Stimulated activated CD4-positive, alpha-beta T cell treated with anti-CD3 and anti-CD28 coated beads, Interleukin-1b, Interleukin-23, amount 100 ng/mL, for 1 hour (primary cell): Measurements from ENCODE around the gene KLC4.
"Not testable (repeated sequence)": the region's sequence is repeated elsewhere in the genome, so short reads cannot be mapped to it uniquely, and the experiment has no call there.

Experiments
- DNase-seq, 2 donors: peaks; one replicate each; pipeline ENCODE4 v3.0.0-alpha.2; 2020; ENCODE audit warnings: low read depth in 2 of 2

The KLC4 gene

GRCh38 chr6:43093436-43094289 lies 34.2 kb downstream of the KLC4 start:
- no peak for DNase-seq

- DNase-seq, result no peak
Observed at GRCh38 chr6:43095939-43096338, 36.5 kb downstream of the KLC4 start.

DNA sequence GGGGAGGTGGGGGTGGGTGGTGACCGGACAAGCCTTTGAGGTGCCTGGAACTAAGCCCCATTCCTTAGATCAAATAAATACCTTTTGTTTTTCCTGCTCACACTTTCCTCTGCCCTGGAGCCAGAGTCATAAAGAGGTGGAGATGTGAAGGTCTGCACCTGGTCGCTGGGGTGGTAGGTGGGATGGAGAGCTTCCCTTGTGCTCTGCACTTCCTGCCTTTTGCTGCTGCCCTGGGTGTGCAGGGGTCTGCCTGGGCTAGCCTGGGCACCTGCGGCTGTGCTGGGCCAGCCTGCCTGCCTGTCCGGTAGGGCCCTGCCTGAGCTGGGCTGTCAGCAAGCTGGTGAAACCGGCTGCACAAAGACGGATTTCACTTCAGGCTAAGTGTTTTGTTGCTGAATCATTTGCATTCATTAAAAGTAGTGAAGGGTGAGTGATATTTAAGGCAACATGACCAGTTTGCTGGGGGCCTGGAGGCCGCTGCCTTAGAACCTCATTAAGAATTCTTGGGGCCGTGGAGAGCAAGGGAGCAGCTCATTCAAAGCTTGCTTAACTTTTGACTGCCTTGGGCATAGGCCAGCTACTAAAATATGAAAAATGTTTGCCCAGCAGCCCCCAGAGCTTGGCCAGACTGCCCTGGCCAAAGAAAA lies 37.1 kb downstream of the KLC4 start:
- DNase-seq, result no peak

- DNase-seq, result no peak
Observed at GRCh38 chr6:43097098-43097489, 37.7 kb downstream of the KLC4 start.

DNA sequence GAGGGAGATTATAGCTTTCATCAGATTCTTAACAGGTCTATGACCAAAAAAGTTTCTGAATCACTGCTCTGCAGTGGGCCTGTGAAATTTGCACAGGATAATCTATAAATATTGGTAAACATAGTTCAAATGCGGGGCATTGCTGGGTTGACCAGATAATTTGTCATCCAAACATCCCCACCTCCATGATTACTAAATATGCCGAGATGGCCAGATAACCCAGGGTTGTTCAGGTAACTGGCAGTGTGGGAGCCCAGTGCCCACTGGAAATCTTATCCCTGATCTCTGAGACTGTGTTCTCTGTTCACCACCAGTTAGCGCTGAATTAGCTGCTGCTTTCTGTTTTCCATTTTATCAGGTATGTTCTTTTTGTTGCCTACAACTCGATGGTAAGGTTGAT lies 38.1 kb downstream of the KLC4 start:
- no peak for DNase-seq

DNA sequence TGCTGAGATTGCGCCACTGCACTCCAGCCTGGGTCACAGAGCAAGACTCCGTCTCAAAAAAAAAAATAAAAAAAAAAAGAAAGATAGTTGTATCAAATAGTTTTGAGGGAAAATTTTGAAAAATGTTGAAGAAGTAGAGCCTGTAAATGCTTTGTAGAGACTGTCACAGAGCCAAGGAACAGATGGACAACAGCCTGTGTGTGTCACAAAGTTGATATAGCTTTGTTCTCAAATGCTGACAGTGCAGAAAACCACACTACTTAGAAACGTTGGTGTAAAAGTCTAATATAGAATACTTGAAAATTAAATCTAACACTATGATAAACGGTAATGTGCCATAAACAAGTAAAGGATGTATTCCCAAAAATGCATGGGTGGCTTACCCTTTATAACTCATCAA lies 42.1 kb downstream of the KLC4 start:
- DNase-seq, result no peak

DNA sequence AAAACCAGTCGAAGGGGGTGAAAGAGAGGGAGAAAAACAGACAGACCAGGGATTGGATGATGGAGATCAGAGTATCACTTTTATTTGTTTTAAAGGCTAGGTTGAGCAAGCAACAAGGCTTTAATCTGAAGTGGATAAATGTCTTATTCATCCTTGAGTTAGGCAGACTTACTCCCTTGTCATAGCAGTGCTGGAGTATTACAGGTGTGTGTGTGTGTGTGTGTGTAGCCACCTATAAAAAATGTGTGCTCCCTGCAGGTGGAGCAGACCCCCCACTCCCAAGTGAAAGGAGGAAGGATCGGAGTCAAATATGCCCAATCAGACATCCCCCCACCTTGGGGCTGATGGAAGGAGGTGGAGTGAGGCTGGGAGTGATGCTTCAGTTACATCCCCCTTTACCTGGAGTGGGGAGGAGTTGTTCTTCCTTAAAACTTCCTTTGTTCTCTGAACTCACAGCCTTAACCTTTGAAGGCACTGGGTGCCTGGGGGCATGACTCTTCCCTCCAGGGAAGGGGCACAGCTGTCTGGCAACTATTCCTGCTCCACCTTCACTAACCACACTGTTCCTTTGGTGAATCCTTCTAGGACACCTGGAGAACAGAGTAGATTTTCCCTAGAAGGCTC lies 43.9 kb downstream of the KLC4 start:
- DNase-seq, result no peak

DNA sequence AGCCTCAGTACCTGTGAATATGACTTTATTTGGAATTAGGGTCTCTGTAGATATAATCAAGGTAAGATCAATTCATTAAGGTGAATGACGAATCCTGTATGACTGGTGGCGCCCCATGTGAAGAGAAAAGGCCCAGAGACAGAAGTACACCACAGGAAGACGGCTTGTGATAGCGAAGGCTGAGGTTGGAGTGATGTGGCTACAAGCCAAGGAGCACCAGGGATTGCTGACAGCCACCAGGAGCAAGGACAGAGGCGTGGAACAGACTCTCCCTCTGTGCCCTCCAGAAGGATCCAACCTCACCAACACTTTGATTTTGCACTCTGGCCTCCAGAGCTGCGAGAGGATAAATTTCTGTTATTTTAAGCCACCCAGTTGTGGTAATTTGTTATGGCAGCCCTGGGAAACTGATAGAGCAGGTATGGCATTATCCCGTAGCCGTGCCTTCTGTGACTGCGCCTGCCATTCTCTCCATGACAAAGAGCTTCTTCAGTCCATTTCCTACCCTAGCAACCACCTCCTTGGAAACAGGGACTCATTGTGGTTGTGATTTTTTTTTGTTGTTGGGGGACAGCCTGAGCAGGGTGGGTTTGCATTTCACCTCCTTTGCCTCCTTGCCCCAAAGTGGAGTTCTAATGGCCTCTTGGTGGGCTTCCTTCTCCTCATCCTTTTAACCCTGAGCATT lies 46.2 kb downstream of the KLC4 start:
- no peak for DNase-seq

DNA sequence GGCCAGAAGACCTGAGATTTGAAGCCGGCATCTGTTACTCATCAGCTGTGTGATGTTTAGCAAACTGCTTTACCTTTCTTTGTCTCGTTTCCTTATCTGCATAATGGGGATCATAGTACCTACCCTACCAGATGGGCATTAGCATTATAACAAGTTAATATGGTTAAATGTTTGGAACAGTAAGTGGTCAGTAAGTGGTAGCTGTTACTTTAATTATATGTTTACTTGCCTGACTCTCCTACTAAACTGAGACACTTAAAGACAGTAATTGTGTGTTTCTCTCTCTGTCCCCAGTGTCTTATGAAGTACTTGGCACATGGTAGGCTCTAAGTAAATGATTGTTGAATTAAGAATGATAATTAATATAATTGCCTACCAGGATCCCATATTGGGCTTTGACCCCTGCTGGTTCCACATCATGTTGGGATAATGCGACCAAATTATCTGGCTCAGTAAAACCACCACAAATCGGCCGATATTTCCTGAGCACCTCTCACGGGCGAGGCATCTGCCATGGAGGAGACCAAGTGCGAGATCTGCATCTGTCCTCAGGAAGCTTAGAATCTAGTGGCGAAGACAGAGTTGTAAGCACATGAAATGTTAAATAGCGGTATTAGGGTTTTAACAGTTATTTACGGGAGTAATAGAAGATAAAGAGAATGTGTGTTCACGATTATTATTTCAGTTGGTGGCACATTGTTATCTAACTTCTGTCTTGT lies 48.1 kb downstream of the KLC4 start:
- DNase-seq, result no peak

DNA sequence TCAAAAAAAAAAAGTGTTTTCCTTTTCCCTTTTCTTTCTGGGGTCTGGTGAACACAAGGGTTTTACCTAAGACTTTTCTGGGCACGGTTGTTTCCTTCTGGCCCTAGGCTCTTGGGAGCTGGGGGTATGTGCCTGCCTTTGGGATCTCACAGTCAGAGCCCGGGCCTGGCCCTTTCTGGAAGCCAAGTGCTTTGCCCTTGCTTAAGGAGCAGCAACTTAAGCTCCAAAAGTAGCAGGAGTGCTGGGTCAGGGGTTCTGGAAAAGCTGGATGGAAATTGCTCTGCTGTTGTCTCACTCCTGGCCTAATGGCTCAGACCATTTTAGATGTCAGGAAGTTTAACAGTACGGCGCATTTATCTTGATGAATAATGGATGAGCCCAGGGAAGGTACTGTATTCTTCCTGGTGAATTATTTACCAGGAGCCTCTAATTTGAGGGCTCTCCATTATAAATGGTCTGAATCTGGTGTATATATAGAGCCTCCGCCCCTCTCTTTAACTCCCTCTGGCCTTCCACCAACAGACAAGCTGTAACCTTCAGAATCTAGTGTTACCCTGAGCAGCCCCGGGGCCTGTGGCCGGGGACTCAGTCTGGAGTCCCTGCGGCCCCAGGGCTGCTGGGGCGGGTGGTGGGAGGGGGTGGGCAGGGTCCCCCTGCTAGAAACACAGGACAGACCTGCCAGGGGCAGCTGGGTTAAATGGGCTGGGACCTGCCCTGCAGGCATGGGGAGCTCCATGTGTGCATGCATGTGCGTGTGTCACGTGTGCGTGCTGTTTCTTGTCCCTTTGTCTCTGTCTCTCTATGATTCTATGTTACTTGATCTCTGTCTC lies 54.2 kb downstream of the KLC4 start:
- no peak for DNase-seq

- no peak for DNase-seq
Observed at GRCh38 chr6:43115365-43115764, 55.9 kb downstream of the KLC4 start.

GRCh38 chr6:43117466-43117865 lies 58.0 kb downstream of the KLC4 start:
- not testable (repeated sequence) for DNase-seq

GRCh38 chr6:43119482-43119881 lies 60.1 kb downstream of the KLC4 start:
- no peak for DNase-seq

- no peak for DNase-seq
Observed at GRCh38 chr6:43120101-43120763, 60.8 kb downstream of the KLC4 start.

DNA sequence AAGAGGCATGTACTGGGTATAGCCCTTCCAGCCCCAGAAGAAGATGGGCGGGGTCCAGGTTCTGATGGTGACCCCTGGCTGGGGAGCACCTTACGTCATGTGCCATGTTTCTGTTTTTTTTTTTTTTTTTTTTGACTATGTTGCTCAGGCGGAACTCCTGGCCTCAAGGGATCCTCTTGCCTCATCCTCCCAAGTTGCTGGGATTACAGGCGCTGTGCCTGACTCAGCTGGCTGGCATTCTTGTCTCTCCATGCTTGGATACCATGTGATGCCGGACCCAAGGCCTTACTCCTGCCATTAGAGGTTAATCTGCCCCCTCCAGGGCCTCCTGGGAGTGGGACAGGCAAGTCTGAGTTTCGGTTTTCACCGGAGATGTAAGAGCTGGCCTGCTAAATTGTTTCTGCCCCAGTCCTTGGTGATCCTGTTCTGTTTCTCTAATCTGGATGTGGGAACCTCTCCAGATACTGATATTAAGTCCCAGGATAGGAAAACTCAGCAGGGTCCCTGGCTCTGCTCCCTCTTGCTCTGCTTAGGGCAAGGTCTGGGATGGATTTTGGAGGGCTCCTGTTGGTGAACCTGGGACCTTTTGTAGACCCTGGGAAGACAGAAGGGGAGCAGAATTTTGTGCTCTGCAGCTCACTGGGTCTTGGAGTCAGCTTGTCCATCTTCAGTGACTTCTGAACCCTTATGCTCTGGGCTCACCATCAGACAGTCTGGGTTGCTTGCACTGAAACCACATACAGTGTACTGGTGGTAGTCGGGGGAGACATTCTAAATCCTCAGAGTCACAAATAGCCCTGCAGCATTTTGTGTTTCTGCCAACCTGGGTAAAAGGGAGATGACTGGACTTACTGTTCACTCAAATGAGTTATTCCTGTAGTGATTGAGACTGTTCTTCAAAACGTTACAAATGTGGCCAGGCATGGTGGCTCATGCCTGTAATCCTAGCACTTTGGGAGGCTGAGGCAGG lies 61.8 kb downstream of the KLC4 start:
- DNase-seq, result no peak

DNA sequence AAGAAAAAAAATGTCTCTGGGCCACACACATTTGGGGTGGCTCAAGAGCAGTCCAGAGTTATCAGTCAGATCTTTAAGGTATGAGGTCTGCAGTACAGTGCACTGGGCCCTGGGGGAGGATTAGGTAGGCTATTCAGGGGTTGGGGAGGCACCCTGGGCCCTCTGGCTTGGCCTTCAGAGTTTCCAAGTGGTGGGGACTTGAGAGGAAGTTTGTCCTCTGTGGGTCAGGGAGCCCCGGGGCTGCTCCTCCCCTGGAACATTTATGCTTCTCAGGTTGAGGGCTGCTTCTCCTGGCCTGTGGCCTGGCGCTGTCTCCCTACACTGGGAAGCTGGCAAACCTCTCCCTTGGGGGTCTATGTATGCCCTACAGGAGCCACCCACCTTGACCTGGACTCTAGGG lies 62.7 kb downstream of the KLC4 start:
- no peak for DNase-seq

DNA sequence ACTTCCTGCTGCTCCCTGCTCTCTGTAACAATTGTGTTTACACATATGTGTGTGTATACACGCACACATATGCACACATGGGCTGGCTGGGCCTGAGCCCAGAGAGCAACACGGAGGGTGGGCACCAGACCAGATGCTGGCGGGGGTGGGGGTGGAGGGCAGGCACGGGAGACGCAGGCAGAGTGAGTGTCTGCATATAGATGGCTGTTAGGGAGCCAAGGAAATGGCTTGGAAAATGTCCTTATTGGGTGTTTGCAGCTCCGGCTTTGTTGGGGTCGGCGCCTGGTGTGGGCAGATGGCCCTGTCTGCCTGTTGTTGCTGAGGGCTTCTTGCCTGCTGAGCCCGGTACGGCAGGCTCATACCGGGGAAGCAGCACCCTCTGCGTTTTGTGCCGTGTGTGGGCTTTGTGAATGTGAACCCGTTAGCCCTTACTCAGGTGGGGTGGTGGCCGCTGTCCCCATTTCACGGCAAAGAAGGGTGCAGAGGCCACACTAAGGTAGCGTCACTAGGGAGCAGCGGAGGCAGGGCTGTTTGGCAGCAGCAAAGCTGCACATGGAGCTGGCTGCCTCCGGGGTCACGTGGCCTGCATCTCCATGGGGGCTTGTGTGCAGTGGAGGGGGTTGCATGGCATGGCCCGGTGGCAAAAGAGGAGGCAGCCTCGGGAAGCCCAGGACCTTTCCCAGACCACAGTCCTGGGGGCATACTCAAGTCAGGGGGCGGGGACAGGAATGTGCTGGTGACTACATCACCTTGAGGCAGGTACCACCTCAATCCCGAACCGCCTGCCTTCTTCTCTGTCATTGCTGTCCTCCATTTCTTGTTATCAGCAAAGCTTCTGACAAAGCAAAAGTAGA lies 64.3 kb downstream of the KLC4 start:
- no peak for DNase-seq

DNA sequence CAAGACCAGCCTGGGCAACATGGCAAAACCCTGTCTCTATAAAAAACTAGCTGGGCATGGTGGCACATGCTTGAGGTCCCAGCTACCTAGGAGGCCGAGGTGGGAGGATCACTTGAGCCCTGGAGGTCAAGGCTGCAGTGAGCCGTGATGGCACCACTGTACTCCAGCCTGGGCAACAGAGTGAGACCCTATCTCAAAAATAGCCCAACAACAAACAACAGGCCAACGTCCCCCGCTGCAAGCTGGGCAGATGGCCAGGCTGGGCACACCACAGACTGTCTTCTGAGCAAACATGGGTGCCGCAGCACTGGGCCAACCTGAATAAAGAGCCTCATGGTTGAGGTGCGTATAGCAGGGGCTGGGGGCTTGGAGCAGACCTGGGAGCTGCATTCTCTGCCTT lies 65.0 kb downstream of the KLC4 start:
- DNase-seq, result no peak
